ENCODE data around the gene KCND2.

Gene KCND2

DNA sequence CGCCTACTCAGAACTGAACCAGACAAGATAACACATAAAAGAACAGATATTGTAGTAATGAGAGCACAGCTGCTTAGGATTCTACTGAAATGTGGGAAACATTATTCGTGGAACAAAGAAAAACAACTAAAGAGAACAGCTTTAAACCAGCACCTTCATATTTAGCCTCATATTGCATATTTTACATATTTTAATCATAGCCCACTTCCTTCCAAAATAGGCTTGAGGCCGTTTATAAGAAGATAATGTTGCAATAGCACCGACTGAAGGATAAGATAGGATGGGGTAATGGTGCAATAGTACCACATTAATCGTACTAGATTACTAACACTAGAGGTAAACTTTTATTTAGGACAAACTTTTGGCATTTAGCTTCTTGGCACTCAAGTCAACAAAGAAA is 71.3 kb downstream of the KCND2 start:
- TF ChIP-seq, protein P1, sequence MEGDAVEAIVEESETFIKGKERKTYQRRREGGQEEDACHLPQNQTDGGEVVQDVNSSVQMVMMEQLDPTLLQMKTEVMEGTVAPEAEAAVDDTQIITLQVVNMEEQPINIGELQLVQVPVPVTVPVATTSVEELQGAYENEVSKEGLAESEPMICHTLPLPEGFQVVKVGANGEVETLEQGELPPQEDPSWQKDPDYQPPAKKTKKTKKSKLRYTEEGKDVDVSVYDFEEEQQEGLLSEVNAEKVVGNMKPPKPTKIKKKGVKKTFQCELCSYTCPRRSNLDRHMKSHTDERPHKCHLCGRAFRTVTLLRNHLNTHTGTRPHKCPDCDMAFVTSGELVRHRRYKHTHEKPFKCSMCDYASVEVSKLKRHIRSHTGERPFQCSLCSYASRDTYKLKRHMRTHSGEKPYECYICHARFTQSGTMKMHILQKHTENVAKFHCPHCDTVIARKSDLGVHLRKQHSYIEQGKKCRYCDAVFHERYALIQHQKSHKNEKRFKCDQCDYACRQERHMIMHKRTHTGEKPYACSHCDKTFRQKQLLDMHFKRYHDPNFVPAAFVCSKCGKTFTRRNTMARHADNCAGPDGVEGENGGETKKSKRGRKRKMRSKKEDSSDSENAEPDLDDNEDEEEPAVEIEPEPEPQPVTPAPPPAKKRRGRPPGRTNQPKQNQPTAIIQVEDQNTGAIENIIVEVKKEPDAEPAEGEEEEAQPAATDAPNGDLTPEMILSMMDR (IDR thresholded peaks at IDR 0.05; ENCODE audit: low read length): no peak
- no peak for TF ChIP-seq EZH2 (IDR thresholded peaks at IDR 0.05; ENCODE audit: borderline replicate concordance, low read length)
- H3K9me3 ChIP-seq (ENCODE audit: low read length): no peaks in the 10 kb centered on the region
- no peaks in the 10 kb centered on the region for H3K4me1 ChIP-seq (ENCODE audit: insufficient read depth, low read length, severe bottlenecking)
- H3K79me2 ChIP-seq (ENCODE audit: insufficient read depth, low read length): no peaks in the 10 kb centered on the region
- H3K36me3 ChIP-seq (ENCODE audit: insufficient read depth, low read length): no peaks in the 10 kb centered on the region
- no peak overlapping the region for H3K9ac ChIP-seq (ENCODE audit: low read length)
- no peaks in the 10 kb centered on the region for H3K9me2 ChIP-seq (ENCODE audit: low read depth, low read length)
- H3F3A ChIP-seq (ENCODE audit: insufficient read depth, low read length): no peaks in the 10 kb centered on the region
- H4K20me1 ChIP-seq (ENCODE audit: insufficient read depth, low read length): no peaks in the 10 kb centered on the region
- no peak overlapping the region for H2AFZ ChIP-seq (ENCODE audit: low read length)
- no peaks in the 10 kb centered on the region for H3K27me3 ChIP-seq (ENCODE audit: insufficient read depth, low read length)
- no peak overlapping the region for H3K27ac ChIP-seq (ENCODE audit: low read depth, low read length, poor library complexity, severe bottlenecking)
- no peak overlapping the region for H3K4me3 ChIP-seq (ENCODE audit: low read depth, low read length, poor library complexity, severe bottlenecking)
- no peak overlapping the region for H3K4me2 ChIP-seq (ENCODE audit: low read length)

DNA sequence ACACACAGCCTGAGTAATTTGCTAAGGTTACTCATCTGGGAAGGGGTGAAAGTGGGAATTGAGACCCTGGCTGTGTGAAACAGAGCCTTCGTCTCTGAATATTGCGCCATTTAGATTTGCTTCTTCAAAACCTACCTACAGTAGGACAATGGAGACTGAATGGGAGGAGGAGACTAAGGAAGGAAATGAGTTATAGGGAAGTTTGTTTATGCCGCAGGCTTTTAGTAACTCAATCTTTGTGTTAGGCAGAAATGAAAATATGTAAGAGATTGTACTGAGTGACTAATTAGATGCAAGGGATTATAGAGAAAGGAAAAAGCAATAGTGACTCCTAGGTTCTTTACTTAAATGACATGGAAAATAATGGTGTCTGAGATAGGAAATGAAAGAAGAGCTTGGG is 80.2 kb downstream of the KCND2 start:
- Histone ChIP-seq H3K27me3 (ENCODE audit: insufficient read depth, low read length) (no peaks in the 10 kb centered on the region), H3K4me1 (ENCODE audit: insufficient read depth, low read length, severe bottlenecking) (no peaks in the 10 kb centered on the region), H3K36me3 (ENCODE audit: insufficient read depth, low read length) (no peaks in the 10 kb centered on the region), H2AFZ (ENCODE audit: low read length) (no peak overlapping the region), H4K20me1 (ENCODE audit: insufficient read depth, low read length) (no peaks in the 10 kb centered on the region), H3K4me2 (ENCODE audit: low read length) (no peak overlapping the region), H3K9ac (ENCODE audit: low read length) (no peak overlapping the region), H3K9me3 (ENCODE audit: low read length) (no peaks in the 10 kb centered on the region), H3K4me3 (ENCODE audit: low read depth, low read length, poor library complexity, severe bottlenecking) (no peak overlapping the region), H3K79me2 (ENCODE audit: insufficient read depth, low read length) (no peaks in the 10 kb centered on the region), H3F3A (ENCODE audit: insufficient read depth, low read length) (no peaks in the 10 kb centered on the region), H3K27ac (ENCODE audit: low read depth, low read length, poor library complexity, severe bottlenecking) (no peak overlapping the region), H3K9me2 (ENCODE audit: low read depth, low read length) (no peaks in the 10 kb centered on the region)
- TF ChIP-seq, protein P1 (IDR thresholded peaks at IDR 0.05; ENCODE audit: low read length): no peak
- TF ChIP-seq EZH2 (IDR thresholded peaks at IDR 0.05; ENCODE audit: borderline replicate concordance, low read length): no peak

DNA sequence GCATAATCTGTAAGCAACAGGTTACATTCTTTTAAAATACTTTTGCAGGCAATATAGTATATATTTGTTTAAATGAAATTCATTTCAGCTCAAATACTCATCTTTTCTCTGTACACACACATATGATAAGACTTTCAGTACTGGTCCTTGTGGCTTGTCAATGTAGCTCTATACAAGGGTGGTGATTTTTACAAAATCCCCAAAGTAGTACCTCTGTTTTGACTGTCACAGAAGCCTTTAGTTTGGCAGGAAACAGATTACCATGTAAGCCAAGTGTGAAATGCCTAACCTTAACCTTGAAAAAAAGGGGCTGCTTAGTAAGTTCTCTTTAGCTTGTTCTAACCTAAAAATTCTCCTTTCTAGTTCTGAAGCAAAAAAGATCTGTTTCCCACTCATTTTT is 87.9 kb downstream of the KCND2 start:
- H3K79me2 ChIP-seq (ENCODE audit: insufficient read depth, low read length): no peaks in the 10 kb centered on the region
- H3K9me3 ChIP-seq (ENCODE audit: low read length): no peaks in the 10 kb centered on the region
- TF ChIP-seq EZH2 (IDR thresholded peaks at IDR 0.05; ENCODE audit: borderline replicate concordance, low read length): no peak
- TF ChIP-seq, protein P1 (IDR thresholded peaks at IDR 0.05; ENCODE audit: low read length): no peak
- no peaks in the 10 kb centered on the region for H3K4me1 ChIP-seq (ENCODE audit: insufficient read depth, low read length, severe bottlenecking)
- no peaks in the 10 kb centered on the region for H3K9me2 ChIP-seq (ENCODE audit: low read depth, low read length)
- H3F3A ChIP-seq (ENCODE audit: insufficient read depth, low read length): no peaks in the 10 kb centered on the region
- H3K36me3 ChIP-seq (ENCODE audit: insufficient read depth, low read length): no peaks in the 10 kb centered on the region
- H3K27ac ChIP-seq (ENCODE audit: low read depth, low read length, poor library complexity, severe bottlenecking): no peak overlapping the region
- H3K27me3 ChIP-seq (ENCODE audit: insufficient read depth, low read length): no peaks in the 10 kb centered on the region
- no peak overlapping the region for H2AFZ ChIP-seq (ENCODE audit: low read length)
- no peak overlapping the region for H3K4me3 ChIP-seq (ENCODE audit: low read depth, low read length, poor library complexity, severe bottlenecking)
- H3K4me2 ChIP-seq (ENCODE audit: low read length): no peak overlapping the region
- no peaks in the 10 kb centered on the region for H4K20me1 ChIP-seq (ENCODE audit: insufficient read depth, low read length)
- no peak overlapping the region for H3K9ac ChIP-seq (ENCODE audit: low read length)
